ENCODE results near the gene RNF26.

RNF26 gene

DNA sequence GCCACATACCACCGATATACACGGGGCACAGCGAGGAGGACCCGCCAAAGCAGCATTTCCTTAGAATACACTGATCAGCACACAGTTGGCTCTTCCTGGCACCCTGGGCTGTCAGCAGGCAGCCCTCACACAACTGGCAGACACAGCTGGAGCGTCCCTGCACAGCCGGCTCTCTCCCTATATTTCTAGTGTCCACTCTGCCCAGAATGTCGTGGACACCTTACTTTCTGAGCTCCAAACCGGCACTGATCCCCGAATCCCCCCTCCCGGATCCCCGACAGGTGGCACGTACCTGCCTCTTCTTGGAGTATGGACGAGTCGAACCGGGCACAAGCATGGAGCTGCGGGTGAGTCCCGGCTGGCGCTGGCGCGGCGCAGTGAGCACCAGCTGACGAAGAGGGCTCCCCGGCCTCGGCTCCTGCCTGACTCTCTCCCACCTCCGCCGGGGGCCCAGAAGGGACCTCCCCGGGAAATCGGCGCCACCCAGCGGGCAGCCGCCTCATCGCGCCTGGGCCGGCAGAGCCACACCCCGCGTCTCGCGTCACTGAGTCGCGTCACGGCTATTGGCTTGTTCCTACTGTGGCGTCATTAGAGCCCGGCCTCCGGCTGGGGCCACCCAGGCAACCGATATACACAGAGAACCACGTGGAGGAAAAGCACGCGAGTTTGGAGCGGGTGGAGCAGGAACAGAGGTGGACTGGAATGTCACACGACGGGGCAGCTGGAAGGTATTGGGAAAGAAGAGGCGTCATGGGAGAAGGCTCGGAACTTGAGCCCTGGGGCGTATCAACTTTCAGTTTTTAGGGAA lies 47.1 kb downstream of the RNF26 start, which contains the start of gene USP2 (continued):
- TF ChIP-seq, protein P1, sequence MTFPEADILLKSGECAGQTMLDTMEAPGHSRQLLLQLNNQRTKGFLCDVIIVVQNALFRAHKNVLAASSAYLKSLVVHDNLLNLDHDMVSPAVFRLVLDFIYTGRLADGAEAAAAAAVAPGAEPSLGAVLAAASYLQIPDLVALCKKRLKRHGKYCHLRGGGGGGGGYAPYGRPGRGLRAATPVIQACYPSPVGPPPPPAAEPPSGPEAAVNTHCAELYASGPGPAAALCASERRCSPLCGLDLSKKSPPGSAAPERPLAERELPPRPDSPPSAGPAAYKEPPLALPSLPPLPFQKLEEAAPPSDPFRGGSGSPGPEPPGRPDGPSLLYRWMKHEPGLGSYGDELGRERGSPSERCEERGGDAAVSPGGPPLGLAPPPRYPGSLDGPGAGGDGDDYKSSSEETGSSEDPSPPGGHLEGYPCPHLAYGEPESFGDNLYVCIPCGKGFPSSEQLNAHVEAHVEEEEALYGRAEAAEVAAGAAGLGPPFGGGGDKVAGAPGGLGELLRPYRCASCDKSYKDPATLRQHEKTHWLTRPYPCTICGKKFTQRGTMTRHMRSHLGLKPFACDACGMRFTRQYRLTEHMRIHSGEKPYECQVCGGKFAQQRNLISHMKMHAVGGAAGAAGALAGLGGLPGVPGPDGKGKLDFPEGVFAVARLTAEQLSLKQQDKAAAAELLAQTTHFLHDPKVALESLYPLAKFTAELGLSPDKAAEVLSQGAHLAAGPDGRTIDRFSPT (tag by site-specific recombination; IDR thresholded peaks at IDR 0.05): peak; percentile 39; the same call in 1 of the 2 replicates
- TF ChIP-seq ZNF394 (tag by site-specific recombination; IDR thresholded peaks at IDR 0.05; ENCODE audit: borderline replicate concordance) (no peak), ZNF335 (tag by site-specific recombination; conservative IDR thresholded peaks at IDR 0.05) (peak; percentile 78), ZFHX2 (tag by site-specific recombination; conservative IDR thresholded peaks at IDR 0.05) (0 out of 2 replicates have a peak, but pooled peaks have one; percentile 20), ZBTB17 (tag by site-specific recombination; IDR thresholded peaks at IDR 0.05) (peak; percentile 60), ZNF302 (tag by site-specific recombination; IDR thresholded peaks at IDR 0.05; ENCODE audit: low read depth) (no peak), GLIS2 (tag by site-specific recombination; IDR thresholded peaks at IDR 0.05) (peak; percentile 95), ZNF391 (tag by site-specific recombination; IDR thresholded peaks at IDR 0.05; ENCODE audit: borderline replicate concordance, low read depth) (no peak), ZNF654 (tag by site-specific recombination; IDR thresholded peaks at IDR 0.05; ENCODE audit: low read depth) (0 out of 2 replicates have a peak, but pooled peaks have one; percentile 15), ZBTB21 (tag by site-specific recombination; IDR thresholded peaks at IDR 0.05) (peak; percentile 98), IKZF3 (tag by site-specific recombination; IDR thresholded peaks at IDR 0.05) (no peak), SP3 (tag by site-specific recombination; IDR thresholded peaks at IDR 0.05) (peak; percentile 68), ZNF121 (tag by site-specific recombination; IDR thresholded peaks at IDR 0.05) (no peak), KLF9 (tag by site-specific recombination; IDR thresholded peaks at IDR 0.05; ENCODE audit: low read depth) (peak; percentile 53; the same call in 1 of the 2 replicates), ZNF792 (tag by site-specific recombination; IDR thresholded peaks at IDR 0.05) (no peak), ZNF2 (tag by site-specific recombination; IDR thresholded peaks at IDR 0.05) (peak; percentile 20; the same call in 1 of the 2 replicates), KLF10 (tag by site-specific recombination; IDR thresholded peaks at IDR 0.05) (peak; percentile 90), SP7 (tag by site-specific recombination; IDR thresholded peaks at IDR 0.05) (peak; percentile 36; the same call in 1 of the 2 replicates)
- TF ChIP-seq, protein P2, sequence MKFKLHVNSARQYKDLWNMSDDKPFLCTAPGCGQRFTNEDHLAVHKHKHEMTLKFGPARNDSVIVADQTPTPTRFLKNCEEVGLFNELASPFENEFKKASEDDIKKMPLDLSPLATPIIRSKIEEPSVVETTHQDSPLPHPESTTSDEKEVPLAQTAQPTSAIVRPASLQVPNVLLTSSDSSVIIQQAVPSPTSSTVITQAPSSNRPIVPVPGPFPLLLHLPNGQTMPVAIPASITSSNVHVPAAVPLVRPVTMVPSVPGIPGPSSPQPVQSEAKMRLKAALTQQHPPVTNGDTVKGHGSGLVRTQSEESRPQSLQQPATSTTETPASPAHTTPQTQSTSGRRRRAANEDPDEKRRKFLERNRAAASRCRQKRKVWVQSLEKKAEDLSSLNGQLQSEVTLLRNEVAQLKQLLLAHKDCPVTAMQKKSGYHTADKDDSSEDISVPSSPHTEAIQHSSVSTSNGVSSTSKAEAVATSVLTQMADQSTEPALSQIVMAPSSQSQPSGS (tag by site-specific recombination; IDR thresholded peaks at IDR 0.05; ENCODE audit: low read depth): peak; percentile 53; the same call in 1 of the 2 replicates
- TF ChIP-seq, protein P3, sequence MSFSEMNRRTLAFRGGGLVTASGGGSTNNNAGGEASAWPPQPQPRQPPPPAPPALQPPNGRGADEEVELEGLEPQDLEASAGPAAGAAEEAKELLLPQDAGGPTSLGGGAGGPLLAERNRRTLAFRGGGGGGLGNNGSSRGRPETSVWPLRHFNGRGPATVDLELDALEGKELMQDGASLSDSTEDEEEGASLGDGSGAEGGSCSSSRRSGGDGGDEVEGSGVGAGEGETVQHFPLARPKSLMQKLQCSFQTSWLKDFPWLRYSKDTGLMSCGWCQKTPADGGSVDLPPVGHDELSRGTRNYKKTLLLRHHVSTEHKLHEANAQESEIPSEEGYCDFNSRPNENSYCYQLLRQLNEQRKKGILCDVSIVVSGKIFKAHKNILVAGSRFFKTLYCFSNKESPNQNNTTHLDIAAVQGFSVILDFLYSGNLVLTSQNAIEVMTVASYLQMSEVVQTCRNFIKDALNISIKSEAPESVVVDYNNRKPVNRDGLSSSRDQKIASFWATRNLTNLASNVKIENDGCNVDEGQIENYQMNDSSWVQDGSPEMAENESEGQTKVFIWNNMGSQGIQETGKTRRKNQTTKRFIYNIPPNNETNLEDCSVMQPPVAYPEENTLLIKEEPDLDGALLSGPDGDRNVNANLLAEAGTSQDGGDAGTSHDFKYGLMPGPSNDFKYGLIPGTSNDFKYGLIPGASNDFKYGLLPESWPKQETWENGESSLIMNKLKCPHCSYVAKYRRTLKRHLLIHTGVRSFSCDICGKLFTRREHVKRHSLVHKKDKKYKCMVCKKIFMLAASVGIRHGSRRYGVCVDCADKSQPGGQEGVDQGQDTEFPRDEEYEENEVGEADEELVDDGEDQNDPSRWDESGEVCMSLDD (tag by site-specific recombination; IDR thresholded peaks at IDR 0.05): peak; percentile 85
- TF ChIP-seq, protein P4, sequence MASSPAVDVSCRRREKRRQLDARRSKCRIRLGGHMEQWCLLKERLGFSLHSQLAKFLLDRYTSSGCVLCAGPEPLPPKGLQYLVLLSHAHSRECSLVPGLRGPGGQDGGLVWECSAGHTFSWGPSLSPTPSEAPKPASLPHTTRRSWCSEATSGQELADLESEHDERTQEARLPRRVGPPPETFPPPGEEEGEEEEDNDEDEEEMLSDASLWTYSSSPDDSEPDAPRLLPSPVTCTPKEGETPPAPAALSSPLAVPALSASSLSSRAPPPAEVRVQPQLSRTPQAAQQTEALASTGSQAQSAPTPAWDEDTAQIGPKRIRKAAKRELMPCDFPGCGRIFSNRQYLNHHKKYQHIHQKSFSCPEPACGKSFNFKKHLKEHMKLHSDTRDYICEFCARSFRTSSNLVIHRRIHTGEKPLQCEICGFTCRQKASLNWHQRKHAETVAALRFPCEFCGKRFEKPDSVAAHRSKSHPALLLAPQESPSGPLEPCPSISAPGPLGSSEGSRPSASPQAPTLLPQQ (tag by site-specific recombination; IDR thresholded peaks at IDR 0.05): peak; percentile 92
- TF ChIP-seq, protein P5, sequence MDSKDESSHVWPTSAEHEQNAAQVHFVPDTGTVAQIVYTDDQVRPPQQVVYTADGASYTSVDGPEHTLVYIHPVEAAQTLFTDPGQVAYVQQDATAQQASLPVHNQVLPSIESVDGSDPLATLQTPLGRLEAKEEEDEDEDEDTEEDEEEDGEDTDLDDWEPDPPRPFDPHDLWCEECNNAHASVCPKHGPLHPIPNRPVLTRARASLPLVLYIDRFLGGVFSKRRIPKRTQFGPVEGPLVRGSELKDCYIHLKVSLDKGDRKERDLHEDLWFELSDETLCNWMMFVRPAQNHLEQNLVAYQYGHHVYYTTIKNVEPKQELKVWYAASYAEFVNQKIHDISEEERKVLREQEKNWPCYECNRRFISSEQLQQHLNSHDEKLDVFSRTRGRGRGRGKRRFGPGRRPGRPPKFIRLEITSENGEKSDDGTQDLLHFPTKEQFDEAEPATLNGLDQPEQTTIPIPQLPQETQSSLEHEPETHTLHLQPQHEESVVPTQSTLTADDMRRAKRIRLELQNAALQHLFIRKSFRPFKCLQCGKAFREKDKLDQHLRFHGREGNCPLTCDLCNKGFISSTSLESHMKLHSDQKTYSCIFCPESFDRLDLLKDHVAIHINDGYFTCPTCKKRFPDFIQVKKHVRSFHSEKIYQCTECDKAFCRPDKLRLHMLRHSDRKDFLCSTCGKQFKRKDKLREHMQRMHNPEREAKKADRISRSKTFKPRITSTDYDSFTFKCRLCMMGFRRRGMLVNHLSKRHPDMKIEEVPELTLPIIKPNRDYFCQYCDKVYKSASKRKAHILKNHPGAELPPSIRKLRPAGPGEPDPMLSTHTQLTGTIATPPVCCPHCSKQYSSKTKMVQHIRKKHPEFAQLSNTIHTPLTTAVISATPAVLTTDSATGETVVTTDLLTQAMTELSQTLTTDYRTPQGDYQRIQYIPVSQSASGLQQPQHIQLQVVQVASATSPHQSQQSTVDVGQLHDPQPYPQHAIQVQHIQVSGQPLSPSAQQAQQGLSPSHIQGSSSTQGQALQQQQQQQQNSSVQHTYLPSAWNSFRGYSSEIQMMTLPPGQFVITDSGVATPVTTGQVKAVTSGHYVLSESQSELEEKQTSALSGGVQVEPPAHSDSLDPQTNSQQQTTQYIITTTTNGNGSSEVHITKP (tag by site-specific recombination; IDR thresholded peaks at IDR 0.05): peak; percentile 72; the same call in 1 of the 2 replicates
- TF ChIP-seq, protein P6, sequence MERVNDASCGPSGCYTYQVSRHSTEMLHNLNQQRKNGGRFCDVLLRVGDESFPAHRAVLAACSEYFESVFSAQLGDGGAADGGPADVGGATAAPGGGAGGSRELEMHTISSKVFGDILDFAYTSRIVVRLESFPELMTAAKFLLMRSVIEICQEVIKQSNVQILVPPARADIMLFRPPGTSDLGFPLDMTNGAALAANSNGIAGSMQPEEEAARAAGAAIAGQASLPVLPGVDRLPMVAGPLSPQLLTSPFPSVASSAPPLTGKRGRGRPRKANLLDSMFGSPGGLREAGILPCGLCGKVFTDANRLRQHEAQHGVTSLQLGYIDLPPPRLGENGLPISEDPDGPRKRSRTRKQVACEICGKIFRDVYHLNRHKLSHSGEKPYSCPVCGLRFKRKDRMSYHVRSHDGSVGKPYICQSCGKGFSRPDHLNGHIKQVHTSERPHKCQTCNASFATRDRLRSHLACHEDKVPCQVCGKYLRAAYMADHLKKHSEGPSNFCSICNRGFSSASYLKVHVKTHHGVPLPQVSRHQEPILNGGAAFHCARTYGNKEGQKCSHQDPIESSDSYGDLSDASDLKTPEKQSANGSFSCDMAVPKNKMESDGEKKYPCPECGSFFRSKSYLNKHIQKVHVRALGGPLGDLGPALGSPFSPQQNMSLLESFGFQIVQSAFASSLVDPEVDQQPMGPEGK (tag by site-specific recombination; IDR thresholded peaks at IDR 0.05): peak; percentile 96

Data from HEK293 (cell line).